ENCODE data around the gene B3GAT1. TPM values are rescaled to one million over a fixed set of nuclear protein-coding genes. Genes with fewer than 3 reads are reported as not detected.

B3GAT1 gene
- total and polyA plus RNA-seq, 2 of the 13 experiments (the other 11 are each of a cell fraction or from before 2014, with no cell fraction given): not detected

GRCh38 chr11:134360050-134360835, 51.8 kb downstream of the B3GAT1 start (continued):
- peak; percentile 17; the same call in 1 of the 2 replicates for TF ChIP-seq RXRB (CRISPR knock-in tag; IDR thresholded peaks at IDR 0.05; ENCODE audit: borderline replicate concordance)
- TF ChIP-seq HOXA9 (CRISPR knock-in tag; IDR thresholded peaks at IDR 0.05; ENCODE audit: borderline replicate concordance): no peak
- TF ChIP-seq ZNF691 (CRISPR knock-in tag; IDR thresholded peaks at IDR 0.05; ENCODE audit: borderline replicate concordance, low read depth): no peak
- TF ChIP-seq, protein P1, sequence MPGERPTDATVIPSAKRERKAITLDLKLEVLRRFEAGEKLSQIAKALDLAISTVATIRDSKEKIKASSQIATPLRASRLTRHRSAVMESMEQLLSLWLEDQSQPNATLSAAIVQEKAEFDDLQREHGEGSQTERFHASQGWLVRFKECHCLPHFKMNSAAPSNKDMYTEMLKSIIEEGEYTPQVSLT (CRISPR knock-in tag; IDR thresholded peaks at IDR 0.05; ENCODE audit: borderline replicate concordance, low read depth): no peak
- no peak for TF ChIP-seq ZNF34 (CRISPR knock-in tag; IDR thresholded peaks at IDR 0.05; ENCODE audit: borderline replicate concordance)
- TF ChIP-seq, protein P2, sequence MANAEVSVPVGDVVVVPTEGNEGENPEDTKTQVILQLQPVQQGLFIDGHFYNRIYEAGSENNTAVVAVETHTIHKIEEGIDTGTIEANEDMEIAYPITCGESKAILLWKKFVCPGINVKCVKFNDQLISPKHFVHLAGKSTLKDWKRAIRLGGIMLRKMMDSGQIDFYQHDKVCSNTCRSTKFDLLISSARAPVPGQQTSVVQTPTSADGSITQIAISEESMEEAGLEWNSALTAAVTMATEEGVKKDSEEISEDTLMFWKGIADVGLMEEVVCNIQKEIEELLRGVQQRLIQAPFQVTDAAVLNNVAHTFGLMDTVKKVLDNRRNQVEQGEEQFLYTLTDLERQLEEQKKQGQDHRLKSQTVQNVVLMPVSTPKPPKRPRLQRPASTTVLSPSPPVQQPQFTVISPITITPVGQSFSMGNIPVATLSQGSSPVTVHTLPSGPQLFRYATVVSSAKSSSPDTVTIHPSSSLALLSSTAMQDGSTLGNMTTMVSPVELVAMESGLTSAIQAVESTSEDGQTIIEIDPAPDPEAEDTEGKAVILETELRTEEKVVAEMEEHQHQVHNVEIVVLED (CRISPR knock-in tag; IDR thresholded peaks at IDR 0.05; ENCODE audit: borderline replicate concordance): no peak
- TF ChIP-seq ZSCAN29 (CRISPR knock-in tag; conservative IDR thresholded peaks at IDR 0.05): no peak
- peak; percentile 61 for TF ChIP-seq ZNF501 (CRISPR knock-in tag; IDR thresholded peaks at IDR 0.05)
- TF ChIP-seq ZKSCAN1 (IDR thresholded peaks at IDR 0.05; ENCODE audit: low read length): no peak
- peak; percentile 32; the same call in 1 of the 2 replicates for TF ChIP-seq ZNF598 (CRISPR knock-in tag; IDR thresholded peaks at IDR 0.05; ENCODE audit: borderline replicate concordance)
- TF ChIP-seq ZNF205 (CRISPR knock-in tag; IDR thresholded peaks at IDR 0.05): peak; percentile 51; the same call in 1 of the 2 replicates
- no peak for TF ChIP-seq ZNF414 (CRISPR knock-in tag; IDR thresholded peaks at IDR 0.05)
- no peak for TF ChIP-seq DNMT1 (CRISPR knock-in tag; IDR thresholded peaks at IDR 0.05)
- peak; percentile 46 for TF ChIP-seq GABPB1 (CRISPR knock-in tag; IDR thresholded peaks at IDR 0.05)
- 0 out of 2 replicates have a peak, but pooled peaks have one; percentile 37 for TF ChIP-seq ZFP41 (CRISPR knock-in tag; IDR thresholded peaks at IDR 0.05; ENCODE audit: borderline replicate concordance)
- TF ChIP-seq MXI1 (IDR thresholded peaks at IDR 0.05; ENCODE audit: borderline replicate concordance, low read depth, low read length): peak; percentile 58; the same call in 1 of the 3 replicates
- TF ChIP-seq, protein P3, sequence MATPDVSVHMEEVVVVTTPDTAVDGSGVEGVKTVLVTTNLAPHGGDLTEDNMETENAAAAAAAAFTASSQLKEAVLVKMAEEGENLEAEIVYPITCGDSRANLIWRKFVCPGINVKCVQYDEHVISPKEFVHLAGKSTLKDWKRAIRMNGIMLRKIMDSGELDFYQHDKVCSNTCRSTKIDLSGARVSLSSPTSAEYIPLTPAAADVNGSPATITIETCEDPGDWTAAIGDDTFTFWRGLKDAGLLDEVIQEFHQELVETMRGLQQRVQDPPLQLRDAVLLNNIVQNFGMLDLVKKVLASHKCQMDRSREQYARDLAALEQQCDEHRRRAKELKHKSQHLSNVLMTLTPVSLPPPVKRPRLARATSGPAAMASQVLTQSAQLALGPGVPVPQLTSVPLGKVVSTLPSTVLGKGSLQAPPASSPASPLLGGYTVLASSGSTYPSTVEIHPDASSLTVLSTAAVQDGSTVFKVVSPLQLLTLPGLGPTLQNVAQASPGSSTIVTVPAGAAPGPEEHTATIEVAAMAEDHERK (CRISPR knock-in tag; IDR thresholded peaks at IDR 0.05; ENCODE audit: low read depth): no peak
- TF ChIP-seq, protein P4, sequence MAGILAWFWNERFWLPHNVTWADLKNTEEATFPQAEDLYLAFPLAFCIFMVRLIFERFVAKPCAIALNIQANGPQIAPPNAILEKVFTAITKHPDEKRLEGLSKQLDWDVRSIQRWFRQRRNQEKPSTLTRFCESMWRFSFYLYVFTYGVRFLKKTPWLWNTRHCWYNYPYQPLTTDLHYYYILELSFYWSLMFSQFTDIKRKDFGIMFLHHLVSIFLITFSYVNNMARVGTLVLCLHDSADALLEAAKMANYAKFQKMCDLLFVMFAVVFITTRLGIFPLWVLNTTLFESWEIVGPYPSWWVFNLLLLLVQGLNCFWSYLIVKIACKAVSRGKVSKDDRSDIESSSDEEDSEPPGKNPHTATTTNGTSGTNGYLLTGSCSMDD (CRISPR knock-in tag; IDR thresholded peaks at IDR 0.05): no peak
- 0 out of 2 replicates have a peak, but pooled peaks have one; percentile 23 for TF ChIP-seq RXRA (CRISPR knock-in tag; IDR thresholded peaks at IDR 0.05)
- no peak for TF ChIP-seq HMG20B (CRISPR knock-in tag; conservative IDR thresholded peaks at IDR 0.05)
- TF ChIP-seq TEAD3 (CRISPR knock-in tag; optimal IDR thresholded peaks at IDR 0.05; ENCODE audit: borderline replicate concordance): no peak
- peak; percentile 56; the same call in 1 of the 2 replicates for TF ChIP-seq ZNF547 (CRISPR knock-in tag; IDR thresholded peaks at IDR 0.05)
- TF ChIP-seq CREB1 (IDR thresholded peaks at IDR 0.05): no peak
- no peak for TF ChIP-seq CREB1 (CRISPR knock-in tag; IDR thresholded peaks at IDR 0.05)
